ENCODE results near the gene CNDP1. TPM values are rescaled to one million over a fixed set of nuclear protein-coding genes. Genes with fewer than 3 reads are reported as not detected.

The CNDP1 gene
- total RNA-seq, 1 donor = not detected

- peak; percentile 67 for DNase-seq (ENCODE audit: low read depth)
- H3K4me3 ChIP-seq (ENCODE audit: low read depth, low read length) = no peak overlapping the region
- TF ChIP-seq CTCF (IDR thresholded peaks at IDR 0.05; ENCODE audit: insufficient read depth, low read depth, low read length) = no peak
These were observed 27.7 kb upstream of the CNDP1 start for GRCh38 chr18:74506448-74507084.

- TF ChIP-seq CTCF (IDR thresholded peaks at IDR 0.05; ENCODE audit: insufficient read depth, low read depth, low read length) = no peak
- no peak for DNase-seq (ENCODE audit: low read depth)
- H3K4me3 ChIP-seq (ENCODE audit: low read depth, low read length) = no peak overlapping the region
These were observed 27.0 kb upstream of the CNDP1 start for GRCh38 chr18:74507097-74507881.

GRCh38 chr18:74507927-74508326 is 26.4 kb upstream of the CNDP1 start:
- H3K4me3 ChIP-seq (ENCODE audit: low read depth, low read length) = no peak overlapping the region
- TF ChIP-seq CTCF (IDR thresholded peaks at IDR 0.05; ENCODE audit: insufficient read depth, low read depth, low read length) = no peak
- DNase-seq (ENCODE audit: low read depth) = no peak

GRCh38 chr18:74508366-74508765 is 25.9 kb upstream of the CNDP1 start:
- no peak for TF ChIP-seq CTCF (IDR thresholded peaks at IDR 0.05; ENCODE audit: insufficient read depth, low read depth, low read length)
- H3K4me3 ChIP-seq (ENCODE audit: low read depth, low read length) = no peak overlapping the region
- no peak for DNase-seq (ENCODE audit: low read depth)

- TF ChIP-seq CTCF (IDR thresholded peaks at IDR 0.05; ENCODE audit: insufficient read depth, low read depth, low read length) = no peak
- DNase-seq (ENCODE audit: low read depth) = no peak
- H3K4me3 ChIP-seq (ENCODE audit: low read depth, low read length) = no peak overlapping the region
These were observed 25.5 kb upstream of the CNDP1 start for GRCh38 chr18:74508821-74509225.

- no peak overlapping the region for H3K4me3 ChIP-seq (ENCODE audit: low read depth, low read length)
- DNase-seq (ENCODE audit: low read depth) = no peak
- no peak for TF ChIP-seq CTCF (IDR thresholded peaks at IDR 0.05; ENCODE audit: insufficient read depth, low read depth, low read length)
These were observed 24.2 kb upstream of the CNDP1 start for GRCh38 chr18:74509856-74510769.

All from fibroblast of villous mesenchyme (primary cell).